Activated naive CD4-positive, alpha-beta T cell treated with anti-CD3 and anti-CD28 coated beads, Interleukin-2, amount 50 U/mL, for 72 hours (primary cell): ENCODE measurements around the gene ELOVL6. TPM values are rescaled to one million over a fixed set of nuclear protein-coding genes. Genes with fewer than 3 reads are reported as not detected.
A peak's percentile ranks its signal among the peaks of the same experiment; 100 is the strongest.
"Not testable (repeated sequence)": the region's sequence is repeated elsewhere in the genome, so short reads cannot be mapped to it uniquely, and the experiment has no call there.

ENCODE experiments used
- ATAC-seq, 2 donors: fragments of 150-1000 bp; cut with Tn5 transposase; 2 replicates each; pipeline ENCODE4 v1.10.0; 2021; ENCODE audit warnings: mild to moderate bottlenecking in 2 of 2, moderate library complexity in 2 of 2
- DNase-seq, 2 donors: peaks; one replicate each; pipeline ENCODE4 v3.0.0; 2021 to 2022; ENCODE audit warnings: low spot score in 2 of 2
- H3K27ac Mint-ChIP-seq, 2 donors: one replicate each; pipeline ENCODE4 v1.8.0; 2022; ENCODE audit warnings: mild to moderate bottlenecking in 2 of 2, mixed read lengths in 2 of 2
- H3K36me3 Mint-ChIP-seq, 2 donors: one replicate each; pipeline ENCODE4 v1.8.0; 2022; ENCODE audit warnings: mixed read lengths in 2 of 2
- H3K9me3 Mint-ChIP-seq, 2 donors: one replicate each; pipeline ENCODE4 v1.8.0; 2022; ENCODE audit warnings: mixed read lengths in 2 of 2
- total RNA-seq, 2 donors: library from RNA; stranded (reverse); gene quantifications; one replicate each; pipeline ENCODE4 v1.2.3, GENCODE V29; 2022

Gene ELOVL6
- total RNA-seq, 2 donors from 2014 or later: 5.6 to 8.9 TPM

- ATAC-seq, H3K27ac Mint-ChIP-seq, DNase-seq: not testable (repeated sequence)
- Mint-ChIP-seq H3K9me3 (peaks cover 4 to 10% of the 10 kb centered on the region in 2 donors), H3K36me3 (peaks cover 17 to 19% of the 10 kb centered on the region in 2 donors)
These were observed 120.3 kb downstream of the ELOVL6 start for GRCh38 chr4:110078148-110078547.

GRCh38 chr4:110076828-110077227 lies 121.6 kb downstream of the ELOVL6 start:
- DNase-seq, H3K27ac Mint-ChIP-seq, ATAC-seq: not testable (repeated sequence)
- H3K9me3 Mint-ChIP-seq: peaks cover 4 to 10% of the 10 kb centered on the region in 2 donors
- H3K36me3 Mint-ChIP-seq: peaks cover 15 to 17% of the 10 kb centered on the region in 2 donors

DNA sequence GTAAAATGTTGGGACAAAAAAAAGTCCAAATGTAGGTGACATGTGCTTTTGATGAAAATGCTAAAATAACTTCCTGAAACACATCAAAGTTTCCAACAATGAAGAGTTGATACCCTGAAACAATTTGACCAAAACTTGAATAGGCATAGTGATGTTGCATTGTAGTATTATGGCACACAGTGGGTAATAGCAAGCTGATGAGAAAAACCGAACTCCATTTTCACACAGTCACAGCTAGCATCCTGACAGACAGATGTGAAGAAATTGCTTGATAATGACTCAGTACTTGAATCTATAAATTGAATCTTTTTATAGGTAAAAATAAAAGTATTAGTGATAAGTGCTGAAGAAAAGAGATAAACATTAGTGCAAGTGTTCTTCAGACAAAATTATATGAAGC lies 122.5 kb downstream of the ELOVL6 start:
- Mint-ChIP-seq H3K36me3 (peaks cover 15 to 17% of the 10 kb centered on the region in 2 donors), H3K27ac (no peak overlapping the region), H3K9me3 (peaks cover 4 to 10% of the 10 kb centered on the region in 2 donors)
- no peak for DNase-seq
- ATAC-seq: no peak

DNA sequence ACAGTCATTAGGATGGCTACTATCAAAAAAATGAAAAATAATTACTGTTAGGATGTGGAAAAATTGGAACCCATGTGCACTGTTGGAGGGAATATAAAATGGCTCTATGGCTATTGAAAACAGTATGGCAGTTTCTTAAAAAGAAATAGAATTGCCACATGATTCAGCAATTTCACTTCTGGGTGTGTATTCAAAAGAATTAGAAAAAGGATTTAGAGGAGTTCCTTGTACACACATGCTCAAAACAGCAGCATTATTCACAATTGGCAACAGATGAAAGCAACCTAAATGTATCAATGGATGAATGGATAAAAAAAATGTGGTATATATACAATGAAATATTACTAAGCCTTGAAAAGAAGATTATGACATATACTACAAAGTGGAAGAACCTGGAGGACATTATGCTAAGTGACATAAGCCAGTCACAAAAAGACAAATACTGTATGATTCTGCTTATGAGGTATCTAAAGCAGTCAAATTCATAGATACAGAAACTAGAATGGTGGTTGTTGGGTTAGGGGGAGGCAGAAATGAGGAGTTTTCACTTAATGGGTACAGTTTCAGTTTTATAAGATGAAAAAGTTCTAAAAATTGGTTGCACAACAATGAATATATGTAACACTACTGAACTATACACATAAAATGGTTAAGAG lies 123.2 kb downstream of the ELOVL6 start:
- ATAC-seq: peak in 1 of 2 donors; percentile 61
- peaks cover 4 to 10% of the 10 kb centered on the region in 2 donors for H3K9me3 Mint-ChIP-seq
- peaks cover 15 to 17% of the 10 kb centered on the region in 2 donors for H3K36me3 Mint-ChIP-seq
- no peak for DNase-seq
- no peak overlapping the region for H3K27ac Mint-ChIP-seq

GRCh38 chr4:110074570-110074969 lies 123.8 kb downstream of the ELOVL6 start:
- no peak overlapping the region for H3K27ac Mint-ChIP-seq
- no peak for DNase-seq
- peaks cover 3 to 8% of the 10 kb centered on the region in 2 donors for H3K9me3 Mint-ChIP-seq
- peaks cover 13 to 15% of the 10 kb centered on the region in 2 donors for H3K36me3 Mint-ChIP-seq
- no peak for ATAC-seq

- Mint-ChIP-seq H3K9me3 (peaks cover 0 to 5% of the 10 kb centered on the region in 2 donors), H3K36me3 (peaks cover 9 to 10% of the 10 kb centered on the region in 2 donors)
- ATAC-seq: no peak
These were observed 125.2 kb downstream of the ELOVL6 start for GRCh38 chr4:110073053-110073845.

GRCh38 chr4:110071466-110071865 lies 126.9 kb downstream of the ELOVL6 start:
- no peaks in the 10 kb centered on the region for H3K36me3 Mint-ChIP-seq
- ATAC-seq (no peak), DNase-seq (no peak)
- H3K27ac Mint-ChIP-seq: no peak overlapping the region
- H3K9me3 Mint-ChIP-seq: no peaks in the 10 kb centered on the region

More at GRCh38 chr4:110073053-110073845, 125.2 kb downstream of the ELOVL6 start:
- DNase-seq: no peak
- no peak overlapping the region for H3K27ac Mint-ChIP-seq

GRCh38 chr4:110068248-110068647 lies 130.2 kb downstream of the ELOVL6 start:
- DNase-seq (no peak), ATAC-seq (no peak)
- Mint-ChIP-seq H3K9me3 (no peaks in the 10 kb centered on the region), H3K36me3 (no peaks in the 10 kb centered on the region), H3K27ac (no peak overlapping the region)

DNA sequence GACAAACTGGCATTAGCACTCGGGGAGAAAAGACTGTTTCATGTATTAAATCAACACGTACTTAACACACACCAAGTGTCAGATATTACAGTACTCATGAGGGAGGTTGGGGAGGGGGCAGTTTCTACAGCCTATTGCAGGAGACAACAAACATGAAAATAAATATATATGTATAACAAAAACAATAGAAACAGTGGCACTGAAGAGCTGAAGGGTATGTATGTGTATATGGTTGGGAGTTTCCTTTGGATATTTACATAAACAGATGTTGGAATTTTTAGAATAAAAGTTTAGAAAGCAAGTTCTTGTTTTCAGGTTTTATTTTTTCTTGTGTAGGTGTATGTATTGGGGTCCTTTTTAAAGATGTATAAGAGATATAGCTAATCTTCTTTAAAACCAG lies 133.5 kb downstream of the ELOVL6 start:
- Mint-ChIP-seq H3K9me3 (no peaks in the 10 kb centered on the region), H3K36me3 (no peaks in the 10 kb centered on the region), H3K27ac (no peak overlapping the region)
- ATAC-seq: no peak
- DNase-seq: no peak

- H3K9me3 Mint-ChIP-seq: no peaks in the 10 kb centered on the region
- DNase-seq: no peak
- H3K36me3 Mint-ChIP-seq: no peaks in the 10 kb centered on the region
- no peak for ATAC-seq
- no peak overlapping the region for H3K27ac Mint-ChIP-seq
These were observed 134.1 kb downstream of the ELOVL6 start for GRCh38 chr4:110064295-110064694.

GRCh38 chr4:110062166-110062565 lies 136.2 kb downstream of the ELOVL6 start:
- H3K36me3 Mint-ChIP-seq: no peaks in the 10 kb centered on the region
- DNase-seq (no peak), ATAC-seq (no peak)
- H3K9me3 Mint-ChIP-seq: no peaks in the 10 kb centered on the region
- no peak overlapping the region for H3K27ac Mint-ChIP-seq

DNA sequence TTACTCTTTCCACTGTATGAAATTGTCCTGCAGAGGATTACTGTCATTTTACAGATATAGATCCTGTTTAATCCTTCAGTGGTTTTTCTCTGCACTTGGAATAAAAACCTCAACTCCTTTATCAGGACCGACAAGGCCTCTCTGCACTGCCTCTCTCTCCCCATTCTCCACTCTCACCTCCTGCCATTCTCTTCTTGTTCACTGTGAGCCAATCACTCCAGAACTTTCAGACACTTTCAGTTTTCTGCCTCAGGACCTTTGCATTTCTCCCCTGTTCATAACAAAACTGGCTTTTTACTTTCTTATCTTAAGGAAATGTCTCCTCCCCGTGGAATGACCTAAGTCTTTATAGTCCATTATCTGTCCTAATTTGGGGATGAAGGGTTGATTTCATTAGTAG lies 137.3 kb downstream of the ELOVL6 start:
- Mint-ChIP-seq H3K9me3 (no peaks in the 10 kb centered on the region), H3K36me3 (no peaks in the 10 kb centered on the region), H3K27ac (no peak overlapping the region)
- DNase-seq: no peak
- ATAC-seq: no peak

- DNase-seq (no peak), ATAC-seq (peak in 1 of 2 donors; percentile 68)
- no peak overlapping the region for H3K27ac Mint-ChIP-seq
- H3K36me3 Mint-ChIP-seq: no peaks in the 10 kb centered on the region
- H3K9me3 Mint-ChIP-seq: no peaks in the 10 kb centered on the region
These were observed 138.7 kb downstream of the ELOVL6 start for GRCh38 chr4:110059556-110060191.

DNA sequence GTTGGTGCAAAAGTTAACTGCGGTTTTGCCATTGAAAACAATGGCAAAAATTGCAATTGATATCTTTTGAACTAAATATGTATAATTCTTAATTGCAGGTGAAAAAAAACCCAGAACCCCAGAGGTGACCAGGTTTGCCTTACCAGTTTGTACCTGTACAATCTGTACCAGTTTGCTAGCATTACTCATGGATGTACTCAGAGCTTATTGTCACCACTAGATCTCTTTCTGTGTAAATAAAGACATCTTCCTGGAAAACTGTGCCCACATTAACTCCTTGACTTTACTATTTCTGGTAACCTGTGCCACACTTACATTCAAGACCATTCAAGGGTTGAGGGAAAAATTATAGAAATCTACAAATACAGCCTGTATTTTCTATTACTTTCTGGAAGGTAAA lies 139.7 kb downstream of the ELOVL6 start:
- Mint-ChIP-seq H3K36me3 (no peaks in the 10 kb centered on the region), H3K9me3 (no peaks in the 10 kb centered on the region), H3K27ac (no peak overlapping the region)
- ATAC-seq (no peak), DNase-seq (no peak)

DNA sequence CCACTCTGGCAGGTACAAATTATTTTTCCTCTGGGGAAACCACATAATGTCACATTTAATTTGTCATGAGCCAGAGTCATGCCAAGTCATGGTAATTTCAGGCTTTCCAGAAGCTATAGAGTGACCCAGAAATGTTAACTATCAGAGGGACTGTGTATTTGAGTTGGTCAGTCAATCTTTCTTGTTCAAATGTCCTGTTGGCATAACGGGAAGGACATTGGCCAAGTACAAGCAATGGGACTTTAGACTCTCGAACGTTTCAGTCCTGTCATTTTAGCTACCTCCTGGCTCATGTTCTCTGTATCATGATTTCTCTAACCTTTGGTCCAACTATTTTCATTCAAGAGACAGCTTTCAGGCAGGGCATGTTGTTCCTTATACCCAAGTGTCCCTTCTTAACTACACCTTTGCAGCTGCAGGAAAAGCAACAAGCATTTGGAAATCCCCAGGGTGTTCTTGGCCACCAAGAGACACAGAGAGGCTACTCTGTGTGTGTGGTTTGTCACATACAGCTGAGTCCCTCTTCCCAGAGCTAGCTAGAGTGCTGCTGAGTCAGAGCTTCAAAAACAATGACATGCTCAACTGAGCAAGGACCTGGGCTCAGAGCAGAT lies 143.2 kb downstream of the ELOVL6 start:
- Mint-ChIP-seq H3K9me3 (no peaks in the 10 kb centered on the region), H3K36me3 (no peaks in the 10 kb centered on the region), H3K27ac (no peak overlapping the region)
- DNase-seq (no peak), ATAC-seq (peak; percentile 74 to 88)

GRCh38 chr4:110049951-110050925 lies 148.2 kb downstream of the ELOVL6 start:
- H3K9me3 Mint-ChIP-seq: no peaks in the 10 kb centered on the region
- H3K27ac Mint-ChIP-seq: no peak overlapping the region
- H3K36me3 Mint-ChIP-seq: no peaks in the 10 kb centered on the region
- DNase-seq (peak in 1 of 2 donors; percentile 42), ATAC-seq (peak; percentile 35 to 39)
